GM19193 (cell line): ENCODE data around the gene LDLRAD4.

Experiments
- POLR2A ChIP-seq: IDR thresholded peaks from 4 replicates; pipeline ENCODE4 v1.6.1; 2011; ENCODE audit not compliant: insufficient read depth, insufficient read length; ENCODE audit errors: extremely low read depth

LDLRAD4 gene

GRCh38 chr18:13536578-13536977 is 318.0 kb downstream of the LDLRAD4 start:
- no peak for TF ChIP-seq POLR2A

GRCh38 chr18:13537022-13537780 is 318.6 kb downstream of the LDLRAD4 start:
- TF ChIP-seq POLR2A = no peak

- no peak for TF ChIP-seq POLR2A
Observed at GRCh38 chr18:13538630-13539029, 320.1 kb downstream of the LDLRAD4 start.

- TF ChIP-seq POLR2A = no peak
Observed at GRCh38 chr18:13539050-13539449, 320.5 kb downstream of the LDLRAD4 start.

- TF ChIP-seq POLR2A = no peak
Observed at GRCh38 chr18:13539843-13540476, 321.4 kb downstream of the LDLRAD4 start.

GRCh38 chr18:13540477-13541182 is 322.1 kb downstream of the LDLRAD4 start:
- TF ChIP-seq POLR2A = no peak

GRCh38 chr18:13541621-13542519 is 323.3 kb downstream of the LDLRAD4 start:
- TF ChIP-seq POLR2A = no peak

GRCh38 chr18:13542520-13542847 is 323.9 kb downstream of the LDLRAD4 start:
- no peak for TF ChIP-seq POLR2A

- no peak for TF ChIP-seq POLR2A
Observed at GRCh38 chr18:13543144-13543543, 324.6 kb downstream of the LDLRAD4 start.

GRCh38 chr18:13543811-13544732 is 325.5 kb downstream of the LDLRAD4 start:
- no peak for TF ChIP-seq POLR2A

- TF ChIP-seq POLR2A = no peak
Observed at GRCh38 chr18:13544953-13545352, 326.4 kb downstream of the LDLRAD4 start.

GRCh38 chr18:13545514-13545913 is 327.0 kb downstream of the LDLRAD4 start:
- TF ChIP-seq POLR2A = no peak

- TF ChIP-seq POLR2A = no peak
Observed at GRCh38 chr18:13545955-13546354, 327.4 kb downstream of the LDLRAD4 start.

- TF ChIP-seq POLR2A = no peak
Observed at GRCh38 chr18:13546638-13547037, 328.1 kb downstream of the LDLRAD4 start.
